B cell (primary cell): ENCODE data around the gene AKR1B1.

ENCODE experiments used
- CTCF ChIP-seq: fragments of 200-600 bp; IDR thresholded peaks from one replicate; pipeline ENCODE4 v1.8.0; 2022; ENCODE audit warnings: antibody characterized with exemption, mild to moderate bottlenecking
- EZH2 ChIP-seq: IDR thresholded peaks from 2 replicates; pipeline ENCODE4 v1.6.1; 2012; ENCODE audit warnings: borderline replicate concordance, low read depth, mild to moderate bottlenecking, moderate library complexity, low read length; ENCODE audit not compliant: insufficient read depth, poor library complexity, severe bottlenecking

DNA sequence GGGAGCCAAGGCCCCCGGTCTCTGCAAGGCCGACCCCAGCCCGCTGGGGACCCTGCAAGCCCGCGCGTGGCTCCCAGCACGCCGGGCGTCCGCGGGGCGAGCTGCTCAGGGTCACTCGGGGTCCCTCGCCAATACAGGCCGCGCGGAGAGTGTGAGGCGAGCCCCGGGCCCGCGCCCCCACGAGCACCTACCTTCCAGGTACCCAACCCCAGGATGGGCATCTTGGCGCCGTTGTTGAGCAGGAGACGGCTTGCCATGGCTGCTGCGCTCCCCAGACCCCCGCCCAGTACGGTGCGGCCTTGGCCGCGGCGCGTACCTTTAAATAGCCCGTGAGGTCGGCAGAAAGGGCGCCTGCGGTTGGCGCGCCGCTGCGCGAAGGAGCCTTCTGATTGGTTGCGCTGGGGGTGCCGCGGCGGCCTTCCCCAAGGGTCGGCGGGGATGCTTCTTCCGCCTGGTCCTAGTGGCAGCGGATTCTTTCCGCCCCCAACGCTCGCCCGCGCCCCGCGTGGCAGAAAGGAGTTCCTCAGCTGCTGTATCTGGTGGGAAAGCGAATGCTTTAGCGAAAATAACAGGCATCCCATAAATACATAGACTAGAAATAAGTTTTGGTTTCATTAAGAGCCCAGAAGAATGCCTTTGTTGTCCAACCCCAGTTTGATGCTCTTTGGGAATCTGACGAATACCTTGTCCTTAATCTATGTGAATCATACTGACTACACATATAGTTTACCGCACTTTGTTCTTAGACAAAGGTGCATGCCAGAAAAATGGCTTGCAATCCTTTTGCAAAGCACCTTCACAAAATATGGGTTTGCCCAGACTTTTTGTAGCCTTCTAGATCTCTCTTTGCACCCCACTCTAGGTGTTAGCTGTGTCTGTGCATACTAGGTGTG is at the start of gene AKR1B1:
- TF ChIP-seq CTCF (peak; percentile 77), EZH2 (no peak)
